GM21381 (cell line): ENCODE results near the gene AP3B1.
"Not testable (repeated sequence)": the region's sequence is repeated elsewhere in the genome, so short reads cannot be mapped to it uniquely, and the experiment has no call there.

Experiments
- ATAC-seq: cut with Tn5 transposase; IDR thresholded peaks from one replicate; pipeline ENCODE4 v1.9.1; 2021; ENCODE audit warnings: mild to moderate bottlenecking, moderate library complexity; ENCODE audit not compliant: unreplicated experiment

The AP3B1 gene

DNA sequence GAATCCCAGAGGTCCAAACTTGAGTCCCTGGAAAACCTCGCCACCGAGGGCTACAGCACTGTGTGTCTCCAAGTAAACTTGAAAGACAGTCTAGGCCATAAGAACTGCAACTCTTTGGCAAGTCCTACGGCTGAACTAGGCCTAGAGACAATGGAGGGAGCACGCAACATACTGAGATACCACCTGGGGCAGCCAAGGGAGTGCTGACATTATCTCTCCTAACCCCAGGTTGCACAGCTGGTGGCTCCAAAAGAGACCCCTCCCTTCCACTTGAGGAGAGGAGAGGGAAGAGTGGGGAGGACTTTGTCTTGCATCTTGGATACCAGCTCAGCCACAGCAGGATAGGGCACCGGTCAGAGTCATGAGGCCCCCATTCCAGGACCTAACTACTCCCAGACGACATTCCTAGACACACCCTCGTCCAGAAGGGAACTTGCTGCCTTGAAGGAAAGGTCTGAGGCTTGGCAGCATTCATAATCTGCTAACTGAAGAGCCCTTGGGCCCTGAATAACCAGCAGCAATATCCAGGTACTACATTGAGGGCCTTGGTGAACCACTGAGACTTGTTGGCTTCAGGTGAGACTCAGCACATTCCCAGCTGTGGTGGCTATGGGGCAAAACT, 42.7 kb downstream of the AP3B1 start:
- no peak for ATAC-seq

DNA sequence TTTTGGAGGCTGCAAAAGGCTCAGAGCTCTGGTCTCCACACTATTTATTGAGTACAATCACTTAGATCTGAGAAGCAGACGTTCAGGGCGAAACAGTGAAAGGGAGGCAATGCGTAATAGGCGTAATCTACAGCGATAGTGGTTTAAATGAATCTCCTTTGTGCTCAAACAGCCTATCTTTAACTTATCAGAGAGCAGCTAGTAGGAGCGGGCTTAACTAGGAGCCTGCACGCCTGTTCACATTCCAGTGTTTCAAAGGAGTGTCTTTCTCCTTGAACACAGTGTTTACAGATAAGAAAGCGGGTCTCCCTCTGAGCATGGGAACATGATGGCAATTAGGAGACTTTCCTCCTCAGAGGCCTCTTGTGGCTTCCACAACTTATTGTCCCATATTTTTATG, 49.4 kb downstream of the AP3B1 start:
- no peak for ATAC-seq

DNA sequence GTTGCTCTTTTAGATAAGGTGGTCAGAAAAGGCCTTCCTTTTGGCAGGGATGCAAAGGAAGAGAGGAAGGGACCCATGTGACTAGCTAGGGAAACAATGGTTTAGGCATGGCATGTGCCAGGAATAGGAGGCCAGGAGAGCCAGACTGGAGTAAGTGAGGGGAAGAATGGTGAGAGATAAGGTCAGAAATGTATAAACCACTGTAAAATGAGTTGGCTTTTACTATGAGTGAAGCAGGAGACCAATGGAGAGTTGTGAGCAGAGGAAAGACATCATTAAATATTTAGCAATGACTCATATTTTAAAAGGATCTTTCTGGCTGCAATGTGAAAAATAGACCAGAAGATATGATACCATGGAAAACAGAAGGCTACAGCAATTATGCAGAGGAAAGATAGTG, 50.9 kb downstream of the AP3B1 start:
- no peak for ATAC-seq

DNA sequence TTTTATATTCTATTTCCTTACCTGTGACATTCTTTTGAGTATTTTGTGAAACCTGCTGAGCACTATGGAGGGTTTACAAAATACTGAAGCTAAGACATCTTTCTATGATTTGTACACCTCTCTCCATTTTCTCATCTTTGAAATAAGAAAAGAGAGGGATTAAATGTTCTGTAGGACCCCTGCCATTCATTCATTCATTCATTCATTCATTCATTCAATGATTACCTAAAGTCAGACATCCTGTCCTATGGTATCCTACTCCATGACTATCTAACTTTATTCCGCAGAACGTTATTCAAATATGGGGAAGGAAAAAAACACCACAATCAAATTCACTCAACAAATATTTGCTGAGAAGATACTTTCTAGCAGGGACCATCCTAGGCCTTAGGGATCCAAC, 51.4 kb downstream of the AP3B1 start:
- no peak for ATAC-seq

DNA sequence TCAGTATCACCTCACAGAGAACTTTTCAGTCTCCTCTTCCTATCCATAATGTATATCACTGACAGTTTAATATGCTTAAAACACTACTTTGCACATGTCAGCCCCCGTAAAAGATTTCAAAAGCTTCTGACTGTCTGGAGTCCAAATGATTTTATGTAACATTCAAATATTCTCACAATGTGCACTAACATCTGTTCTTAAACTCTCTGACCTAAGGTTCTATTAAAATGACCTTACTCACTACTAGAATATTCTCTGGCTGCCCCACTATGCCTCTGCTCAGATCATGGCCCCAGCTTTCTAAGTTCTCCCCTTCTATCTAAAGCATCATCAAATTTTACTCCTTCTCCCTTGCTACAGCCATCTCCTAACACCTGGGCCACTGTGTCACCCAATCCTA, 52.5 kb downstream of the AP3B1 start:
- ATAC-seq: no peak

DNA sequence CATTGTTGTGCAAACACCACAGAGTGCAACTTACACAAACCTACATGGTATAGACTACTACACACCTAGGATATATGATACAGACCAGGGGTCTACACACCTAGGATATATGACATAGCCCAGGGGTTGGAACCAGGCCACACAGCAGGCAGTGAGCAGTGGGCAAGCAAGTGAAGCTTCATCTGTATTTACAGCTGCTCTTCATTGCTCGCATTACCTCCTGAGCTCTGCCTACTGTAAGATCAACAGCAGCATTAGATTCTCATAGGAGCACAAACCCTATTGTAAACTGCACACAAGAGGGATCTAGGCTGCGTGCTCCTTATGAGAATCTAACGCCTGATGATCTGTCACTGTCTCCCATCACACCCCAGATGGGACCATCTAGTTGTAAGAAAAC, 56.6 kb downstream of the AP3B1 start:
- no peak for ATAC-seq

DNA sequence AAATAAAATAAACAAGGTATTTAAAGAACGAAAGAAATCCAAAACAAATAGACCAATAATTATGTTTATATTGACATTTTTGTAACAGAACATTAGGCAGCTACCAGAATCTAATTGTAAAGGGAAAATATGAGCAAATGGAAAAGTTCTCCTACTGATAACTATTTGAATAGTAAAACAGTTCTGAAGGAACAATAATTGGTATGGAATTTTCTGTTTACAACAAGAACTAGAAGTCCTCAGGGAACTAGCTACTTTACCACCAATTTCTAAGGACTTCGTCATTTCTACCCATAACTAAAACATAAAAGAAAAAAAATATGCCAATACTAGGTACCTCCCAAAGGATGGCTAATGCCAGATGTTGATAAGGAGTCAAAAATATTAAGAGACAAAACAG, 58.5 kb downstream of the AP3B1 start:
- no peak for ATAC-seq

DNA sequence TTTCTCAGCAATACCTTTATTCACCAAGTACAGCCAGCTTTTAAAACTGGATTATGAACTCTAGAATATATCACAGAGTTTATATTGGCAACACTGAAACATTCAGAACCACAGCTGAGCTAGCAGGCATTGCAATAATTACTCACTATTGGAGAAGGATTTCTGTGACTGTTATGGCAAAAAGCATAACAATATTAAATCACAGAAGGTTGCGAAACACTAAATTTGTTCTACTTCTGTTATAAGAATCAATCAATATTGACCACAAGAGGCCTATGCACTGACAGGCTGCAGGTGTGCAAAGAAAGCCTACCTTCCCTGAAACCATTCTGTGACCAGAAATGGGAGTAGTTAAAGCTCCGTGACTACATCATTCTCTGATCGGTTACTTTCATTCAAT, 59.2 kb downstream of the AP3B1 start:
- no peak for ATAC-seq

DNA sequence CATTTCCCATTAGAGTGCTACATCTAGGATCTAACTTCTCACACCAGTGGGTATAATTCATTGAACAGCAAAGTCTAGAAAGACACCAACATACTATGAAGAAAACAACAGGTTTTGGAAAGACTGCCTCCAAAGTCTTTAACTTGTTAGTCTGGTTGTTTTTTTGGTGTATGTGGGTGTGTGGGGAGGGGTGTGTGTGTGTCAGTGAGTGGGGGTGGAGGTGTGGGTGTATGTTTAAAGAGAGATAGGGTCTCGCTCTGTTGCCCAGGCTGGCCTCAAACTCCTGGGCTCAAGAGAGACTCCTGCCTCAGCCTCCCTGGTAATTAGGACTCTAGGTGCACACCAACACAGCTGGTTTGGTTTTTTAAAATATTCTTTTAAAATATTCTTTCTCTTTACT, 59.7 kb downstream of the AP3B1 start:
- ATAC-seq: no peak

DNA sequence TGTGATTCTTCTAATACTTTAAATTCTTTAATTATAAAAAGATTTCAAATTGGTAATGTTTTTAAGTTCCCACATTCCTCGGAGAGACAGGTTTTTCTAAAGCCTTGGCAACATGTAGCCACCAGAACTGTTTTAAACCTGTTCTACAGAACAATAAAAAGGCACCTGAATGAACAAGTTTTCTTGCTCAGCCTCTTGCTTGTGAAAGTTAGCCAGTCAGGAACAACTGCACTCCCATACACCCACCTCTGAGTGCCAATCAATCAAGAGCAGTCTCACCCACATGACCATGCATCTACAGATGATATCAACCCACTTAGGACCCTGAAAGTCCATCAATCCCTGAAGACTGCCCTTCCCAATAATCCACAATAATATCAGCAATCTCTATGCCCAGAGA, 62.3 kb downstream of the AP3B1 start:
- ATAC-seq: no peak

DNA sequence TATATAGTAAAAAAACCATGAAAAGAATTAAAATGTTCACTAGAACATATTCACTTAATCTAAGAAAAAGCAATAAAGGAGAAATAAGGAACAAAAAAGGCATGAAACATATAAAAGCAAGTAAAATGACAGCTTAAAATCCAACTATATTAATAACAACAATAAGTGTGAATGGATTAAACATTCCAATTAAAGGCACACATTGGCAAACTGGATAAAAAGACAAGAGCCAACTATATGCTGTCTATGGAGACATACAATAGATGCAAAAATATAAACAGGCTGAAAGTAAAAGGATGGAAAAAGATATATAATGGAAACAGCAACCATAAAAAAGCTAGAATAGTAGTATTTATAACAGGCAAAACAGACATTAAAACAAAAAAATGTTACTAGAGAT, 70.1 kb downstream of the AP3B1 start:
- ATAC-seq: no peak

DNA sequence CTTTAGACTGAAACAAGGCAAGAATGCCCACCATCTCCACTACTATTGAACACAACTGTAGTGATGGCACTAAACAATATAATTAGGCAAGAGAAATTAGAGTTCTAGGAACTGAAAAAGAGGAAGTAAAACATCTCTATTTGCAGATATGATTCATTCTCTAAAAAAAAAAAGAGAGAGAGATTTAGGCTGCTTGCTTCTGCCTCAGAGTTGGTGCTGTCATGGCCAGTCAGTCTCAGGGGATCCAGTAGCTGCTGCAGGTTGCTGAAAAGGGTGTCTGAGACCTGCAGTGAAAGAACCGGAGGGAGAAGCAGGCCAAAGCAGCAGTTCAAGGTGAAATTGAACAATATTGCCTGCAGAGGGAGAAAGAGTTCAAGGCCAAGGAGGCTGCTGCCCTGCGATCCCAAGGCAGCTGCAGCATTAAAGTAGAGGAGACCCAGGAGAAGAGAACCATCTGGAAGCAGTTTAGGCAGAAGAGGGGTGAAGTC, 72.5 kb downstream of the AP3B1 start:
- ATAC-seq: peak; percentile 99

DNA sequence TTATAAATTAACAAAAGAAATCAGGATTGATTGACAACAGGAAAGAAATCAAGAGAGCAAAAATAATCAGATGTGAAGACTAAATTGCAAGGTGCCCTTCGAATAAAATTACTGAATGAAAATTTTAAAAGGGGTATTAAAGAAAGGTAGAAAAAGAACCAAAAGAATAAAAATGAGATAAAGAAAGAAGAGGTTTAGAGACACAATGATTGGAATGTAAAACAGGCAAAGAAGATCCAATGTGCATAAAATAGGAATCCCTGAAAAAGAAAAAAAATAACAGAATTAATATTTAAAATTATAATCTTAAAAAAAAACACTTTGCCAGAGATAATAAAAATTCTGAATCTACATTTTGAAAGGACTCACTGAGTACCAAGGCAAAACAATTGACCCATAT, 73.0 kb downstream of the AP3B1 start:
- no peak for ATAC-seq

DNA sequence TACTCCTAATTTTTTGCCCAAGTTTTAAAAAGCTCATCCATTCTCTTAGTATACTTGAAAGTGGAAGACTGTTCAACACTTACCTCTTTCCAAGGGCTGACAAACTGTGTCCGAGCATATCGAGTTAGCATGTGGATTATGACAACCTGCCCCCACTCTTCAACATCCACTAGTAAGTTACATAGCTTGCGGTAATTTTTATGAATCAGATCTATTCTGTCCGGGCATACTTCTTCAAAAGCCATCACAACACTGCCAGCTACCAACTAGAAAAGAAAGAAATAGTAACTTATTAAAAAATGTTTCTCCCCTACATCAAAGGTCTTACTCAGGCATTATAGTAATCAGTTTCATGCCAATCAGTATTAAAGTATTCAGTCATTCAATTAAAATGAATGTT, 78.5 kb downstream of the AP3B1 start:
- ATAC-seq: no peak

DNA sequence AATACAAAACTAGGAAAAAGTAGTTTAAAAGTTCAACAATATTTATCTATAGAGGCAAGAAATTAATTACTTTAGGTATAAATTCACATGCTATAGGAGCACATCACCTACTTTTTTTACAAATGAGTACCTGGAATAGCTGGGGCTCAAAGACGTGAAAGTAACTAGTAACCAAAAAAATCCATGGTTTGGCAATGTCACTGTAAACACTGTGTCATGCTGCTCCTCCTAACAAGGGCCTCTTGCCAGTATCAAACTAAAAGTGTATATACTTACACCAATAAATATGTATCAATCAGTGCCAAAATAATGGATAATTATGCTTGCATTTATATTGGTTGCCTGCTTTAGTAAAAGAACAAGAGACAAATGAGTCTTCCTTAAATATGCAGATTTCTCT, 78.9 kb downstream of the AP3B1 start:
- ATAC-seq: no peak

DNA sequence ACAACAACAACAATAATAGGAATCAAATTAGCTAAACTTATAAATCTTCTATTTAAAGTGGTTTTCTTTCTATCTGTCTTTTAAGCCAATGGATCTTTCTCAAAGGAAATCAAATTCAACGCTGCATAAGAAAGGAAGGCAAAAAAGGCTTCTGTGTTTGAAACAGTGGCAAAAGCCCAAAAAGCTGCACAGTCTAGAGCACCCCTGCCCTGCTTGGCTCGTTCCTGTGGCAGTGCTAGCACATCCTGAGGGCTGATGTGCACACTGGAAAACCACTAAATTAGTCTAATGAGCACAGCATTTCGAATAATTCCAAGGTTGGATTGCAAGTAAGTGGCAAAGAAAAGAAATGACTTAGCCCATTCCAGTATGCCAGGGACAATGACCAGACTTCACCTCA, 80.7 kb downstream of the AP3B1 start:
- ATAC-seq: no peak

DNA sequence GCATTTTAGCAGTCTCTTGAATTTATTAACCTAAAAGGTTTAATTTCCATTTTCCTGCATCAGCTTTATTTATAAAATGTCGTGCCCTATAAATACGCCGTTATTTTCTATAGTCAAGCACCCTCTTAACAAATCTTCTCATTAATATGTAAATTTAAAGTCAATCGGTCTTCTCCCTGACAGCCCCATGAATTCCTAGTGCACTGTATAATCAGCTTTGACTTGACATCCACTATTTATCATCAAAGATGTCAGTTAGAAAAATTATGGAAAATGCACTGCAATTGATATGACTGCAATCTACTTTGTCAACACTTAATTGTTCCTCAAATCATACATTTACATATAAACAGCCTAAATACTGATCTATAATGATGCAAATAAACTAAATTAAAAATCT, 83.4 kb downstream of the AP3B1 start:
- ATAC-seq: no peak

DNA sequence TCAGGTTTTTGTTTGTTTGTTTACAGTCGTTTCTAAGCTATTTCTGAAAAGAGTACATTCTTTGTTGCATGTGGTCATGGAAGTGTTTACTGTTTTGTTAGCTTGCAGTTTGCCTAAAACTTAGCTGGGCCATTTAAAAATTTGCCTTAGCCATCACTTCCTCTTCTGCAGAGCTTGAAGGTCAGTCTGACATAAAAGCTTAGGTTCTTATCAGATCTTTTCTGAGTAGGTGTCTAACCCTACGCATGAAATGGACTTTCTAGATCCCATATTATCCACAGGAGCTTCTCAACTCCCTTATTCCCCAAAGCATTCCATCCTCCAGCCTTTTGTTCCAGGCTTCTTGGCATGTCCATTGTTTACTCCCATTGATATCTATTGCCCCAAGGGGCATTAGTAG, 90.3 kb downstream of the AP3B1 start:
- no peak for ATAC-seq

DNA sequence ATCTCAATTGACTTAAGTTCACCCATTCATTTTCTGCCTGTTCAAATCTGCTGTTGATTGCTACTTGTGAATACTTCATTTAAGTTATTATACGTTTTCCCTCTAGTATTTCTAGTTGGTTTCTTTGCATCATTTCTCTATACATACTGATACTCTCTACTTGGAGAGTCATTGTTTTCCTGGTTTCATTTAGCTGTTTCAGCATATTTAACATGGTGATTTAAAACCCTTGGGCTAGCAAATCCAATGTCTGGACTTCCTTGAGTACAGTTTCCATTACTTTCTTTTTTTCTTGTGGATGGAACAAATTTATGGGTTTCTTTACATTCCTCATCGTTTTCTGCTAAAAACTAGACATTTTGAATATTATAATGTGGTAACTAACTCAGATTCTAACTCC, 90.7 kb downstream of the AP3B1 start:
- ATAC-seq: no peak

DNA sequence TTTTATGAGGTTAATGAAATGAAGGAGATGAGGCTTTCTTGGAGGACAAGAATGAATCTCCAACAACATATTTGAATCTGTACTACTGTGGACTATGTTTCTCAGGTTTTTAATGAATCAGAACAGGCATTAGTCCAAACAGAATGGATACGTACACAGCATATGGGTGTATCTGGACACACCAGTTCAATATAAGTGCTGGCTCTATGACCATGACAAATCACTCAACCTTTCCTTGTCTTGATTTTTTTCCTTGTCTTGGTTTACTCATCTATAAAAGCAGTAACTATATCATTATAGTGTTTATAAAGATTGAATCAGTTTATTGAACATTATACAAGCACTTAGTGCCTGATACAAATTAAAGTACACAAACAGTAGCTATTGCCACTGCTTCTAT, 104.1 kb downstream of the AP3B1 start:
- ATAC-seq: no peak

DNA sequence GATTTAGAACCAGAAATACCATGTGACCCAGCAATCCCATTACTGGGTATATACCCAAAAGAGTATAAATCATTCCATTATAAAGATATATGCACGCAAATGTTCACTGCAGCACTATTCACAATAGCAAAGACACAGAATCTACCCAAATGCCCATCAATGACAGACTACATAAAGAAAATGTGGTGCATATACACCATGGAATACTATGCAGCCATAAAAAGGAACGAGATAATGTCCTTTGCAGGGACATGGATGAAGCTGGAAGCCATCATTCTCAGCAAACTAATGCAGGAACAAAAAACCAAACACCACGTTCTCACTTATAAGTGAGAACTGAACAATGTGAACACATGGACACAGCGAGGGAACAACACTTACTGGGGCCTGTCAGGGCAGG, 105.8 kb downstream of the AP3B1 start:
- ATAC-seq: not testable (repeated sequence)

DNA sequence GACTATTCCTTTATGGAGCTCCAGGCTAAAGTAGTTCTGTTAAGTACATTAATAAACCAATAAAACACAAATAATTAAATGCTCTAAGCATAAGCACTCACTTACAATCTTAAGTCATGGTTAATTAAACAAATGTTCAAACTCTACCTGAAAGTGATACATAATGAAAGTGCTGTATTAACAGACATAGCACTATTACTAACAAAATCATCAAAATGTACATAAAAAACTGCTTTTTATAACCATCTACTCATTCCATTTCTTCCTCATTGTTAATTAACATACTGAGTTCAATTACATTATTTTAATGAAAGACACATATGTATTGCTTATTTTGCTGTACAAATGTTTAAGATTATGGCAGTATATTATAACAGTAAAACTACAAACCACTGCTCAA, 107.3 kb downstream of the AP3B1 start:
- ATAC-seq: no peak

DNA sequence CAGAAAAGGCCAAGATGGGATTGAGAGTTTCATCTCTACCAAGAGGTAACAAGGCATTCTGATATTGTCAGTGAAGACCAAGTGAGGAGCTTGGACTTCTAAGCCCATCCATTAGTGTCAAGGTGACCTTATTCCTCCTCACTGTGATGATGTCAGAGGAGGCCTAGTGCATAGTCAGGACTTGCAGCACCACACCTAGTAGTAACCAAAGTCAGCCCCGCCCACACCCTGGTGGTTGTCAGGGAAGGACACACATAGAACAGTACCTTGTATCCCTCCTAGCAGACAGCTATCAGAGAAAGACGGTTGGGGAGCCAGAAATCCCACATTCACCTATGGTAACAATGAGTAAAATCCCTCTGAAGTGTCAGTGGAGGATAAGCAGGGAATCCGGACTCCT, 111.7 kb downstream of the AP3B1 start:
- no peak for ATAC-seq

DNA sequence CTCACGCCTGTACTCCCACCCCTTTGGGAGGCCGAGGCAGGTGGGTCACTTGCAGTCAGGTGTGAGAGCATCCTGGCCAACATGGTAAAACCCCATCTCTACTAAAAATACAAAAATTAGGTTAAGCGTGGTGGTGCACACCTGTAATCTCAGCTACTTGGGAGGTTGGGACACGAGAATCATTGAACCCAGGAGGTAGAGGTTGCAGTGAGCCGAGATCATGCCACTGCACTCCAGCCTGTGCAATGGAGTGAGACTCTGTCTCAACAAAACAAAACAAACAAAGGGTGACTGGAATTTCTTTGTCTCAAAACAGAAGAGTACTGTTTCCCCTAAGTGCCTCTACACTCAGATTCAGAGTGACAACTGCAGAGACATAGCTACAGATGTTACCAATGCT, 116.1 kb downstream of the AP3B1 start:
- no peak for ATAC-seq
